Activated CD4-positive, alpha-beta T cell treated with anti-CD3 and anti-CD28 coated beads, Interleukin-2, amount 50 U/mL, for 16 hours (primary cell): ENCODE results near the gene FRY.

Source experiments
- DNase-seq: peaks from one replicate; pipeline ENCODE4 v3.0.0-alpha.2; 2020

The FRY gene

DNA sequence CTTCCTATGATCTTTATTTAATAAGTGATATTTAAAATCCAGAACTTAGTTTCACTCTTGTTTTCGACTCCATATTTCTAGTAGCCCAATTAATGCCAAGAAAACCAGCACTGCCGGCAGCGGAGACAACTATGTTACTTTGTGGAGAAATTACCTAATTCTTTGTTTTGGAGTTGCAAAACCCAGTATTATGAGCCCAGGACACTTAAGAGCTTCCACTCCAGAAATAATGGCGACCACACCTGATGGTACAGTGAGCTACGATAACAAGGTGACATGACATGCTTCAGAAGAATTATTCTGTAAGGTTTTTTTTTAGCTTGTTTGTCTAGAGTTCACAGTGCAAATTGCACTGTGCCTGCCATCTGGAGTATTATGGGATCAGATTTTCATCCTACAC is 147.2 kb downstream of the FRY start:
- no peak for DNase-seq

DNA sequence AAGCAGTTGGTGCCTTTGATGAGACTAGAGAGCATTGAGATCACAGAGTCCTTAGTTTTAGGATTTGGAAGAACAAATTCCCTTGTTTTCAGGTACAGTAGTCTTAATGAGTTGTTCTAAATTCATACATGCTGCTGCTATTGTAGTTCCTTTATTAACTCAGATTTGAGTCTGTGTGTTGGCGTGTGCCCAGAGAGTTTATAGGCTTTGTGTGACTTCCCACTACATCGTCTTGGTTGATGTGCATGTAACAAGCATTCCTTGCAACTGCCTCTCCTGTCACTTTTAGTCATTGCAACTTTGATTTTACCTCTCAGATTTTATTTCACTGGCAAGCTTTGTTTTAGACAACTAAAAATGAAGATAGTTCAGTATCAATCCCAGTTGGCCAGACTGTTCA is 148.1 kb downstream of the FRY start:
- no peak for DNase-seq

DNA sequence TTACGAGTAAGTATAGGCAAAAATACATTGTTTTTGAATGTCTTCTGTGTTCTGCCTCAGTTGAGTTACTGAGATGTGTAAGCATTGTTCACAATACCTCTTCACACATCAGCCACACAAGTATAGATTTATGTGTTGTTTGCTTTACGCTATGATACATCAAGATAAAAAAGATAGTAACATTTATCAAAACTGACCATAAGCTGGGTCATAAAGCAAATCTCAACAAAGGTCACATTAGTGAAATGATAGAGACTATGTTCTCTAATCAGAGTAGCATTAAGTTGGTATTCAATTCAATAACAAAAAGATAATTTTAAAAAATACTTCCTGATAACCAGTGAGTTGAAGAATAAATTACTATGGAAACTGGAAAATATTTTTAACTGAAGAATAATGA is 156.1 kb downstream of the FRY start:
- DNase-seq = no peak

DNA sequence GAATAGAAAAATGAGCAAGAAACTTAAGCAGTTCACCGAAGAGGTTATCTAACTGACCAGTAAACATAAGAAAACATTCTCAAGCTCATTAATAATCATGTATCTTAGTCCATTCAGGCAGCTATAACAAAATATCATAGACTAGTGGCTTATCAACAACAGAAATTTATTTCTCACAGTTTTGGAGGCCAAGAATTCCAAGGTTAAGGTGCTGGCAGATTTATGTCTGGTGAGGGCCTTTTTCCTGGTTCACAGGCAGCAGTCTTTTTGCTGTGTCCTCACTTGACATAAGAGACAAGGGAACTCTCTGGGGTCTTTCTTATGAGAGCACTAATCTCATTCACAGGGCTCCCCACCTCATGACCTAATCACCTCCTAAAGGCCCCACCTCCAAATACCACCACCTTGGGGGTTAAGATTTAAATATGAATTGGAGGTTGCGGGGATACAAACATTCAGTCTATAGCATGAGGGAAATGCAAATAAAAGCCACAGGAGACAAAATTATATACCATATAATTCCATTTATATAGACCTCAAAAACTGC is 160.0 kb downstream of the FRY start:
- DNase-seq = no peak

DNA sequence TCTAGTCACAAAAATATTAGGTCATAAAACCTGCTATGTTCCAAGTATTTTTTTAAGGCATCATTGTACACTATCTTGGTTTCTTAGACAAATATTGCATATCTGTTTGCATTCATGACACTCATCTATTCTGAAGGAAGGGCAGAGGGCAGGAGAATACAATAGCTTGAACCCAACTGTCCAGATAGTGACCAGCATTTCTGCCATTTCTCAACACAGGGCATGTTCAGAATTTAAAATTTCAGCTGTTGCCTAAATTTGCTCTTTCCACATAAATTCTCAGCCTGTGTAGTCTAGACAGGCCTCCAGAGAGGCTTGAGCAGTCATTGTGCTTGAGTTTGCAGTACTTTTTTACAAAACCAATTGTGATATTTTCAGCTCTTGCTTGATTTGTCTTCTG is 164.1 kb downstream of the FRY start:
- no peak for DNase-seq

DNA sequence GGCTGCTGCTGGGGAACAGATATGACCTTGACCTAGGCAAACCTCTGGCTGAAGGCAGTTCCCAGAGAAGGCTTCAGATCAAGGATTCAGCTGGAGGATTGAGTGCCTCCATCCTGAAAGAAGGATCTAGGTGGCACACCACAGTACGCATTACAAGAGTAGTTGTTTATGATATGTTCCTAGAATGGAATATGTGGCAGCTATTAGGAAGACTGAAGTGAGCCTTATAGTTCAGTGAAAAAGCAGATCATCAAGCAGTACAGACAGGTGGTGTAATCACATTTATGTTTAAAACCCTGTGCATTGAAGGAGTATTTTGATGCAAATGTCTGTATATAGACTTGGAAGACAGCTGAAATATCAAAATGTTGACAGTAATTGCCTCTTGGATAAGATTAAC is 167.6 kb downstream of the FRY start:
- no peak for DNase-seq

DNA sequence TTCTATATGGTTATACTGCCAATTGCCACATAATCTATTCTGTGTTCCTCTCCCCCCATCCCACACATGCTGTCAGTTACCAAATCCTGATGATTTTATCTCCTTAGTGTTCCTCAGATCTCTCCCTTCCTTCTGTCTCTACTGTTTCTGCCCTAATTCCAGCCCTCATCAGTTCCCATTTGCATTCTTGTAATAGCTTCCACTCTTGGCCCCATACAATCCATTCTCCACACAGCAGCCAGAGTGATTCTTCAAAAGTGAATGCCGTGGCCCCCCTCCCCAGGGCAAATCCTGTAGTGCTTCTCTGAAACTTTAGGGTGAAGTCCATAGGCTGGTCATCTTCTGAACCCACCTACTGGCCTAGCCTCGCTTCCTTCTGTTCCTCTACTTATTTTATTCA is 169.2 kb downstream of the FRY start:
- DNase-seq = no peak

DNA sequence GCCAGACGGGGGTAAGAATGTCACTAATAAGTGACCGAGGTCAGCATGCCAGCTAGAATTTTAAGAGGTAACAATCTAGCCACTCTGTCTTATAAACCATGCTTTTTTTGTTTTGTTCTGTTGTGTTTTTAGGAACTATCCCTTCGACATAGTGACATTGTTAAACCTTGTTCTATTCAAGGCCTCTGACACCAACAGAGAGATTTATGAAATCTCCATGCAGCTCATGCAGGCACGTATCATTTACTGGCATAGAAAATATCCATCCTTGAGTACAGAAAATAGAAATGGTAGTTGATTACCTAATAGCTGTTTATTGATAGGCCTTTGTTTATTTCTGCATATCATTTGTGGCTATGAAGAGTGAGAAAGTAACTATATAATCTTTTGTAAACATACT is 170.2 kb downstream of the FRY start:
- DNase-seq = no peak

DNA sequence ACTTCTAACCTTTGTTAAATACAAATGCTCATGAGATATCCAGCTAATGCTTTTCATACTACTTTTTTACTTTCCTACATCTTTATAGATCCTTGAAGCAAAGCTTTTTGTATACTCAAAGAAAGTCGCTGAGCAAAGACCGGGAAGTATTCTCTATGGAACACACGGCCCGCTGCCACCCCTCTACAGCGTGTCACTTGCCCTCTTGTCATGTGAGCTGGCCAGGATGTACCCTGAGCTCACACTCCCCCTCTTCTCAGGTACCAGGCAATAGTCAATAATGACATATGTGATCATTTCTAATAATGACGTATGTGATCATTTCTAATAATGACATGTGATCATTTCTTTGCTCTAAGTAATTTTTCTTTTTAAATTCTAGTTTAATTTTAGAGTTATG is 170.7 kb downstream of the FRY start:
- DNase-seq = no peak

DNA sequence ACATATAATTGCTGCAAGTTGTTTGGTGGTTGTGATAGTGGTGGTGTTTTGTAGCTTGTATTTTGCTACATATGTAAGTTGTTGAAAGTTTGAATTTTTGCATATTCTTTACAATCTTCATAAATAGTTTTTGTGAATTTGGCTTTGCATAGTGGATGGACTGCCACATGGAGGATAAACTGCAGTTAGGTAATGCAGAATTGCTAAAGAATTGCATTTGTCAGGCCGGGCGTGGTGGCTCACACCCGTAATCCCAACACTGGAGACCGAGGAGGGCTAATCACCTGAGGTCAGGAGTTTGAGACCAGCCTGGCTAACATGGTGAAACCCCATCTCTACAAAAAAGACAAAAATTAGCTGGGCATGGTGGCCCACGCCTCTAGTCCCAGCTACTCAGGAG is 171.6 kb downstream of the FRY start:
- no peak for DNase-seq

DNA sequence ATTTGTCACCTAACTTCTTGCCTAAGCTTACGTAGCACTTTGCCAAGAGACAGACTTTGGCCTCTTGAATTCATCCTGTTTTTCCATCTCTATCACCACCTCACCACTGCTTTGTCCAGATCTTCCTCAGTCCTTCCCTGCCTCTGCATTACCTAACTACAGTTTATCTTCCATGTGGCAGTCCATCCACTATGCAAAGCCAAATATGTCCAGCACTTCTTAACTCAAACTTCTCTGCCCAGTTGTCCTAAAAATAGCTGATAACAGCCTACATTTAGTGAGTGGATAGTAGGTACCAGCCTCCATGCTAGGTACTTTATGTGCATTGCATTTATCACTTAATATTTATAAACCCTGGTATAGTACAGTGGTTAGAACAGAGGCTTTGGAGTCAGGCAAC is 172.2 kb downstream of the FRY start:
- no peak for DNase-seq

DNA sequence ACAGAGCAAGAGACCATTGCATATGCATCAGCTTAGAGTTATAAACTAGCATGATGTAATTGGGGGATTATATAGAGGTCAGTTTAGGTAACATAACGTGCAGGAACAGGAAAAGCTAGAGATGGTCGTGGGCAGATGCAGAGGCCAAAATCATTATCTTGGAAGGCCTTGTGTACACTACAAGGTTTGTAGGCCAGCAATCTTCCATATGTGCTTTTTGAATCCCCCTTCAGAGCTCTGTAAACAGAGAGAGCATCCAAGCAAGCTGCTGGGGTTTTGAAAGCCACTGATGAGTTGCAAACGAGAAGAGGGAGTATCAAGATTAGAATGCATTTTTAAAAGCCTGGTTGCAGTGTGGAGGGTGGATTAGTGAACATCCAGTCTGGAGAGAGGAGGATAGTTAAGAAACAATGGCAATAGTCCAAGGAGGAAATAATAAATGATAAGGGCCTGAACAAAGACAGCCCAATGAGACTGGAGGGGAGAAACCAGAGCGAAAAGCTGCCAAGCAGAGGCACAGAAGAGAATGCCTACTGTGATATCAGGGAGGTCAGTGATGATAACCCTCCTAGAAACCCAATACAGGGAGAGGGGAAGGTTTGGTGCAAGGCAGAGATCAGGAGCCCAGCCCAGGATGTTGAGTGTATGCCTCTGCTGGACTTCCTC is 174.0 kb downstream of the FRY start:
- no peak for DNase-seq

DNA sequence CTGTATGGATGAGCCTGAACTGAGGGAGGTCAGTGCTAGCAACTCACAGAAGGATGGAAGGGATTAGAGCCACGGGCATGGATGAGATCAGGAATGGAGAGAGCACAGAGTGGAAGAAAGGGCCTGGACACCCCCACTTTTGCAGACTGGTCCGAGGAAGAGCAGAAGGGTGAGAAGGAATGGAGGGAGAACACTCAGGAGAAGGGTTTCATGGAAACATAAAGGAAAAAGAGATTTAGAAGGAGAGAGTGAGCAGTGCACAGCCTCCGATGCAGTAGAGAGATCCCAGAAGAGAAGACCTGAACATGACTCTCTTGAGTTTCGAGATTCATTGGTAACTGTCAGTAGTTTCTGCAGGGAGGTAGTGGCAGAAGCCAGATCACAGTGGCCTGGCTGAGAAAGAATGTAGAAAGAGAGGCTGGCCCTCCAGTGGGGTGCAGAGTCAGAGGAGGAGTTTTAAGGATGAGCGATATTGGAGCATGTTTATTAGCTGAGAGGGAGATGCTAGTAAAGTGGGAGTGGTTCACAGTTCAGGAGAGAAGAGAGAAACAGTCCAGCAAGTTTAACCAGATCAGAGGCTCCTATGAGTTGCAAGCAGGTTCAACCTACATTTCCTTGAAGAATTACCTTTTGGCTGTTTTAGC is 174.6 kb downstream of the FRY start:
- DNase-seq = no peak

DNA sequence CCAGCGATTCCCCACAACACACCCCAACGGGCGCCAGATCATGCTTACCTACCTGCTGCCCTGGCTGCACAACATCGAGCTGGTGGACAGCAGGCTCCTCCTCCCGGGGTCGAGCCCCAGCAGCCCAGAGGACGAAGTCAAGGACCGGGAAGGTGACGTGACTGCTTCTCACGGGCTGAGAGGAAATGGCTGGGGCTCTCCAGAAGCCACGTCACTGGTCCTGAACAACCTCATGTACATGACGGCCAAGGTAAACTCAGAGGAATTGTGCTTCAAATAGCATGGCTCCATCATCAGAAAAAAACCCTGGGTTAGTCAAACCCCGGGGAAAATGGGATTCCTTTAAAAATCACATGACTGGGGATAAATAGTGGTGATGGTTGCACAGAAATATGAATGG is 177.3 kb downstream of the FRY start:
- DNase-seq = no peak

DNA sequence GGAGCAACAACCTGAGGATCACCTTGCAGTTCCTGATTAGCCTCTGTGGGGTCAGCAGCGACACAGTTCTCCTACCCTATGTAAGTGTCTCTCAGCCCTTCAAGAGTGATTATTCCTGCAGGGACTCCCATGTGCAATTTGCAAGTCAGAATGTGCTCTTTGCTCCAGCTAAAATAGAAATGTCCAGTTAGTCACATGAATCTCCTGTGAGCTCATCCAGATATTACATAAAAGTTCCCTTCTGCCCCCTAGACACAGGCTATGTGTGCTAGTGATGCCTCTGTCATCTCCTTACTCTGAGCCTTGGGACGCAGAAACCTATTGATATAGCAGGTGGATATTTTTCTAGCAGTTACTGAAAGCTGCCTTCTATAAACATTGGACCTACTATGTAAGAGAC is 178.1 kb downstream of the FRY start:
- no peak for DNase-seq

DNA sequence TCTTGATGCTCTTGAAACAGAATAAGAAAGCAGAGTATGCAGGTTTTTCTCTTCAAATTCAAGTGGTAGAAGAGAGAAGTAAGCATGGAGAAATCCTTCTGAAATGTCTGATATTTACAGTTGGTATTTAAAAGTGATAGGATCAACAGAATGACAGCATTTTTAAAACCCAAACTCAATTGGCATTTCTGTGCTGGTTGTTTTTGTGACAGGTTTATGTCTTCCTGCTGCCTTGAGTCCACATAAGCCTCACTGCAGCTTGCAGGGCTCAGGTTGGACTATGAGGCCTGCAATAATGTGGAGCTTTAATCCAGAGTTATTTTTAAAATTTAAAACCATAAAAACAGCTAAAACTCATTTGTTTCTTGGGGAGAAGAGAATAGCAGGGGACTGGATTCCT is 178.5 kb downstream of the FRY start:
- DNase-seq = no peak

DNA sequence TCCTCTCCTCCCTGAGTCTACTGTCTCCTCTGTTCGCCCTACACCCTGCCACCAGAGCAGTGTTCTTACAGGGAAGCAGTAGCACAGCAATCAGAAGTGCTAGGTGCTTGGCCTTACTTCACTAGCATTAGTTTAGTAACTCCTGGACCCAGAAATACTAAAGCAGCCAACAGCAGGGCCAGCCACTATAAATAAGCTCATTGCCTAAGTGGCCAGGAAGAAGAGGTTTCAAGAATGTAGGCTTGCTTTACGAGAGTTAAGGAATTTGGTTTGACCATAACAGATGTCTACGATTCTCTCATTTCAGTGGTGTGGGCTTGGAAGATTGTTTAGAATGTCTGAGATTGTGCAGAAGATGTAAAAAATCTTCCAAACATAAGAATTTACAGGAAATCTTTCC is 180.2 kb downstream of the FRY start:
- no peak for DNase-seq

DNA sequence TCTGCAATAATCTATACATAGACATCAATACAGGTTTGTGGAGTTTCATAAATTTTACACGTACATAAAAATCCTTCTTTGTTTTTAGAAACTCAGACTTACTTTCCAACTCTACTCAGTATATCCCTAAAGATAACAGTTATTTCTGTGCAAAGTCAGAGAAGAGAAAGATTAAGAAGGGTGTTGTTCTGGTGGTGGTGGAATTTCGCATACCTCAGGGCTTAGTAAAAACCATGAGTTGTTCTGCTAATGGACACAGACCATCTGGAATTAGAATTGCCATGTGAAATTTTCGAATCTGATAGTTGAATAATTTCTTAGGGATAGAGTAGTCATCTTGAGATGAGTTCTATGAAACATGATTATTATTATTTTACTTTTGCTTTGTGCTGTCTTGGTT is 180.8 kb downstream of the FRY start:
- DNase-seq = no peak

DNA sequence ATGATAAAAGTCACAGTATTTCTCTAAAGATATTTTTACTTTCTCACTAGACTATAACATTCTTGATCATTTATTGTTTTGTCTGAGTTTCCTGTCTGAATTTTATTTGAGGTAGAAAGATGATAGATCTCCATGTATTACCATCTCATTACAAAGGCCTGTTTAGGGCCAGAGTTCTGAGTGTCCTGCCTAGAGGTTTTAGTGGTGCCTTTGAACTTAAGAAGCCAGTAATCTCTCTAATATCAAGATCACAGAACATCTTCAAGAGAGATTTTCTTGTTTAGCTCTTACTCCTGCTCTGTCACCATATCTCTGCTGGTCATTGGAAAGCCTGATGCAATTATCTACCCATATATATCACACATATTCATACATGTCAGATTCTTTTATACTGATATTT is 182.1 kb downstream of the FRY start:
- DNase-seq = no peak

DNA sequence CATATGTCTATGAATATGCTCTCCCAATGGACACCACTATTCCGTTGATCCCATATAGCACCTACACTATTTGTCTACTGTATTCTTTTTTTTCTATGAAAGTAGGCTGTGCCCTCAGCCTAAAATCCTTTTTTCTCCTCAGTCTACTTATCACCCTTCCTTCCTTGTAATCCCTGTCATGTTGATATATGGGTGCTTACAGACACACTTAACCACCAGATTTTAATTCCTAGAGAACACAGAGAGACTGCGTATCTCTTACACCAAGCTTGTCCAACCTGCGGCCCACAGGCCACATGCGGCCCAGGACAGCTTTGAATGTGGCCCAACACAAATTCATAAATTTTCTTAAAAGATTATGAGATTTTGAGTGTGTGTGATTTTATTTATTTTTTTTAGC is 182.5 kb downstream of the FRY start:
- DNase-seq = no peak

DNA sequence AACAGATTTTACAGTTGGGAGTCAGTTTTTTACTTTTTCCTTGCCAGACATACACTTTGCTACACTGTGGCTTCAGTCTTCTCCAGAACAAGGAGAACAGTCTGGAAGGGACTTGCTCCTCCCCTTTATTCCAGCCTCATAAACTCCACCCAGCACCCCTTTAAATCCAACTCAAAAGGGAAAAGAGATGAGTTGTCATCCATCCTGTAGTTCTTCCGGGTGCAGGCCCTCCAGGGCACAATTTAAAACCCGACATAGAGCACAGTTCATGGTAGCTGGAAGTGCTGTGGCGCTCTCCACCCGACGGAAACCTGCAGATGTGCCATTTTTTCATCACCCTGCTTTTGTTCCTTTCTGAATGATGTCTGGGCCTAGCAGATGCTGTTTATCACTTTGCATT is 184.7 kb downstream of the FRY start:
- no peak for DNase-seq

DNA sequence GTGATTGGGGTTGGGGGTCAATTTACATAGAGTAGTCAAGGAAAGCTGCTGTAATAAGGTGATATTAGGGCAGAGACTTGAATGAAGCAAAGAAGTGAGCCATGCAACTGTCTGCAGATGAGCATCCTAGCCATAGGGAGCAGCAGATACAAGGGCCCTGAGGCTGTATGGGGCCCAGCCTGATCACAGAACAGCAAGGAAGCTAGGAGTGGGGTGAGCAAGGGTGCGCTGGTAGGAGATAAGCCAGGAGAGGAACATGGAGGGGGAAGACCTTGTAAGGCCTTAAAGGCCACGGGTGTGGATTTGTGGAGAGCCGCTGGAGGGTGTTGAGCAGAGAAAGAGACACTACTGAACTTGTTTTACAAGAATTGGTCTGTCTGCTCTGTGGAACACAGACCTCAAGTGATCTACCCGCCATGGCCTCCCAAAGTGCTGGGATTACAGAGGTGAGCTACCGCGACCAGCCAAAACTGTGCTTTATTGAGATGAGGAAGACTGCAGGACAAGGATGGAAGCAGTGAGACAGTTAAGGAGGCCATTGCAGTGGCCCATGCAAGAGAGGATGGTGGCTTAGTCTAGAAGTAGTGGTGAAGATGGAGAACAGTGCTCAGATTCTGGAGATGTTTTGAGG is 190.6 kb downstream of the FRY start:
- DNase-seq = no peak

DNA sequence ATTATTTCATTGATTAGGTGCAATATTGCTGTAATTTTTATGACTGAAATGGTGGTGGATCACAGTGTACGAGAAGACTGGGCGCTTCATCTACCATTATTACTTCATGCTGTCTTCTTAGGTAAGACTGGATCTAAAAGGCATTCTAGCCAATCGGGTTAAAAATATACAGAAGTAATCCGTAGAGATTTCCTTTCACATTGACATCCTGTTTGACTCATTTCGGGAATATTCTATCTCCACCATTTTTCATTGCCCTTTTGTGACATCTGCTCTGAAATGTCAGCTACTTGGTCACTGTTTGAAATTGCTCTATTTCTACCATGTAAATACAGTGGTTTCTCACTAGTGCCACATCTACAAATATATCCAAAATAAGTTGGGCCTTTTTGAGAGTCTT is 193.3 kb downstream of the FRY start:
- DNase-seq = no peak

DNA sequence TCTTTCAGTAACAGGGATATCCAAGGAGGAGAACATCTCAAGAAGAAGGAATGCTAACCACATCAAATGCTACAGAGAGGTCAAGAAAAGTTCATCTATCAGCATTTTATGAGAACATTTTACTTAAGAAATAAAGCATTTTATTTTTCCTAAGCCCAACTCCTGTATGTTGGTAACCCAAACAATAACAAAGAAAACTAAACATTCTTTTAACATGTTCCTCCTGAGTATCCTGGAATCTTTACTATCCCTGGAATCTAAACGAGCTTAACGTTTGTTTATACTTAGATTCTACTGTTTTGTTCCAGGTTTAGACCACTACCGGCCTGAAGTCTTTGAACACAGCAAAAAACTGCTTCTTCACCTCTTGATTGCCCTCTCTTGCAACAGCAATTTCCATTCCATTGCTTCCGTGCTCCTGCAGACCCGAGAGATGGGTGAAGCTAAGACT is 193.9 kb downstream of the FRY start:
- no peak for DNase-seq
